Neural progenitor cell (in vitro differentiated cells): ENCODE data around the gene SLC6A11. TPM values are rescaled to one million over a fixed set of nuclear protein-coding genes. Genes with fewer than 3 reads are reported as not detected.

Experiments
- DNase-seq: peaks from one replicate; pipeline ENCODE4 v3.0.0-alpha.2; 2016; ENCODE audit warnings: low spot score
- H2AFZ ChIP-seq: fragments of 200-600 bp; sonication (generic); replicated peaks from 2 replicates; pipeline ENCODE4 v1.6.1; 2016; ENCODE audit warnings: antibody characterized with exemption
- H3F3A ChIP-seq: fragments of 200-600 bp; sonication (generic); 2 replicates; pipeline ENCODE4 v1.6.1; 2016; ENCODE audit warnings: antibody characterized with exemption, low read depth
- H3K27ac ChIP-seq: fragments of 200-600 bp; sonication (generic); 2 replicates; pipeline ENCODE4 v1.5.1; 2016; ENCODE audit warnings: mild to moderate bottlenecking
- H3K27me3 ChIP-seq: fragments of 200-600 bp; sonication (generic); 2 replicates; pipeline ENCODE4 v1.6.1; 2016; ENCODE audit warnings: mild to moderate bottlenecking, moderate library complexity
- H3K36me3 ChIP-seq: fragments of 200-600 bp; sonication (generic); 2 replicates; pipeline ENCODE4 v1.5.1; 2016
- H3K4me1 ChIP-seq: fragments of 200-600 bp; sonication (generic); 2 replicates; pipeline ENCODE4 v1.6.1; 2016; ENCODE audit warnings: mixed run types
- H3K4me2 ChIP-seq: fragments of 200-600 bp; sonication (generic); 2 replicates; pipeline ENCODE4 v1.6.1; 2016
- H3K4me3 ChIP-seq: fragments of 200-600 bp; sonication (generic); 2 replicates; pipeline ENCODE4 v1.5.1; 2016
- H3K79me2 ChIP-seq: fragments of 200-600 bp; sonication (generic); 2 replicates; pipeline ENCODE4 v1.6.1; 2016; ENCODE audit warnings: low read depth
- H3K9ac ChIP-seq: fragments of 200-600 bp; sonication (generic); 2 replicates; pipeline ENCODE4 v1.6.1; 2016
- H3K9me3 ChIP-seq: fragments of 200-600 bp; sonication (generic); 2 replicates; pipeline ENCODE4 v1.5.1; 2016; ENCODE audit warnings: low read depth
- H4K20me1 ChIP-seq: fragments of 200-600 bp; sonication (generic); 2 replicates; pipeline ENCODE4 v1.6.1; 2016; ENCODE audit warnings: low read depth
- H3K27ac Mint-ChIP-seq: 3 replicates; pipeline ENCODE4 v1.8.0; 2021; ENCODE audit warnings: mixed read lengths
- H3K27me3 Mint-ChIP-seq: 2 replicates; pipeline ENCODE4 v1.8.0; 2022; ENCODE audit warnings: low read depth, mild to moderate bottlenecking, inconsistent platforms, moderate library complexity, mixed read lengths; ENCODE audit not compliant: insufficient read depth
- H3K36me3 Mint-ChIP-seq: 3 replicates; pipeline ENCODE4 v1.8.0; 2021; ENCODE audit warnings: mixed read lengths
- H3K4me1 Mint-ChIP-seq: 3 replicates; pipeline ENCODE4 v1.8.0; 2021; ENCODE audit warnings: mixed read lengths
- H3K4me3 Mint-ChIP-seq: 3 replicates; pipeline ENCODE4 v1.8.0; 2021; ENCODE audit warnings: mild to moderate bottlenecking, moderate library complexity, mixed read lengths
- H3K9me3 Mint-ChIP-seq: 3 replicates; pipeline ENCODE4 v1.8.0; 2020; ENCODE audit warnings: mixed read lengths
- EZH2 ChIP-seq: fragments of 200-600 bp; sonication (generic); IDR thresholded peaks from 2 replicates; pipeline ENCODE4 v1.6.1; 2017; ENCODE audit warnings: antibody characterized with exemption, mild to moderate bottlenecking, moderate library complexity
- EZH2phosphoT487 ChIP-seq: fragments of 200-600 bp; sonication (generic); IDR thresholded peaks from 2 replicates; pipeline ENCODE4 v1.6.1; 2017; ENCODE audit warnings: antibody characterized with exemption
- total RNA-seq: library from RNA; depleted of rRNA; stranded (reverse); fragments of >200 nt; gene quantifications from 2 replicates; pipeline ENCODE4 v1.2.3, GENCODE V29; 2015; ENCODE audit warnings: low replicate concordance
- TF ChIP-seq, protein P1 (sequence below): fragments of 200-600 bp; sonication (generic); IDR thresholded peaks from 2 replicates; pipeline ENCODE4 v1.5.1; 2017; ENCODE audit warnings: antibody characterized with exemption, mild to moderate bottlenecking

Gene SLC6A11
- total RNA-seq, 1 donor from 2014 or later, result 0.86 TPM

- no peaks in the 10 kb centered on the region for H3K36me3 ChIP-seq
- H2AFZ ChIP-seq, result no peak overlapping the region
- H3K4me3 Mint-ChIP-seq, result no peak overlapping the region
- H3K4me1 ChIP-seq, result peaks cover 8% of the 10 kb centered on the region
- no peaks in the 10 kb centered on the region for H4K20me1 ChIP-seq
- no peaks in the 10 kb centered on the region for H3K4me1 Mint-ChIP-seq
- peaks cover 10% of the 10 kb centered on the region for H3K27me3 Mint-ChIP-seq
- DNase-seq, result no peak
- H3K27ac ChIP-seq, result no peak overlapping the region
- no peak overlapping the region for H3K4me3 ChIP-seq
- H3K27me3 ChIP-seq, result peaks cover 26% of the 10 kb centered on the region
- H3K4me2 ChIP-seq, result peak overlapping the region; percentile 35
- TF ChIP-seq, protein P1, sequence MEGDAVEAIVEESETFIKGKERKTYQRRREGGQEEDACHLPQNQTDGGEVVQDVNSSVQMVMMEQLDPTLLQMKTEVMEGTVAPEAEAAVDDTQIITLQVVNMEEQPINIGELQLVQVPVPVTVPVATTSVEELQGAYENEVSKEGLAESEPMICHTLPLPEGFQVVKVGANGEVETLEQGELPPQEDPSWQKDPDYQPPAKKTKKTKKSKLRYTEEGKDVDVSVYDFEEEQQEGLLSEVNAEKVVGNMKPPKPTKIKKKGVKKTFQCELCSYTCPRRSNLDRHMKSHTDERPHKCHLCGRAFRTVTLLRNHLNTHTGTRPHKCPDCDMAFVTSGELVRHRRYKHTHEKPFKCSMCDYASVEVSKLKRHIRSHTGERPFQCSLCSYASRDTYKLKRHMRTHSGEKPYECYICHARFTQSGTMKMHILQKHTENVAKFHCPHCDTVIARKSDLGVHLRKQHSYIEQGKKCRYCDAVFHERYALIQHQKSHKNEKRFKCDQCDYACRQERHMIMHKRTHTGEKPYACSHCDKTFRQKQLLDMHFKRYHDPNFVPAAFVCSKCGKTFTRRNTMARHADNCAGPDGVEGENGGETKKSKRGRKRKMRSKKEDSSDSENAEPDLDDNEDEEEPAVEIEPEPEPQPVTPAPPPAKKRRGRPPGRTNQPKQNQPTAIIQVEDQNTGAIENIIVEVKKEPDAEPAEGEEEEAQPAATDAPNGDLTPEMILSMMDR, result no peak
- TF ChIP-seq EZH2 (no peak), EZH2phosphoT487 (no peak)
- no peak overlapping the region for H3K27ac Mint-ChIP-seq
- no peaks in the 10 kb centered on the region for H3K9me3 ChIP-seq
- no peaks in the 10 kb centered on the region for H3K79me2 ChIP-seq
- H3K9me3 Mint-ChIP-seq, result peaks cover 2% of the 10 kb centered on the region
- H3F3A ChIP-seq, result no peaks in the 10 kb centered on the region
- H3K36me3 Mint-ChIP-seq, result no peaks in the 10 kb centered on the region
- H3K9ac ChIP-seq, result no peak overlapping the region
Observed at GRCh38 chr3:10841100-10841499, 25.1 kb downstream of the SLC6A11 start.

- Histone ChIP-seq H3K79me2 (no peaks in the 10 kb centered on the region), H3K4me3 (no peak overlapping the region), H3K4me1 (peaks cover 8% of the 10 kb centered on the region), H3K9ac (no peak overlapping the region), H3K36me3 (no peaks in the 10 kb centered on the region), H3K27me3 (peaks cover 47% of the 10 kb centered on the region), H3F3A (no peaks in the 10 kb centered on the region), H3K9me3 (no peaks in the 10 kb centered on the region), H4K20me1 (no peaks in the 10 kb centered on the region), H3K4me2 (no peak overlapping the region), H3K27ac (no peak overlapping the region), H2AFZ (no peak overlapping the region)
- no peak overlapping the region for H3K4me3 Mint-ChIP-seq
- no peak overlapping the region for H3K27ac Mint-ChIP-seq
- H3K27me3 Mint-ChIP-seq, result peaks cover 13% of the 10 kb centered on the region
- TF ChIP-seq, protein P1, result no peak
- no peak for TF ChIP-seq EZH2
- no peak for TF ChIP-seq EZH2phosphoT487
- no peak for DNase-seq
- no peaks in the 10 kb centered on the region for H3K36me3 Mint-ChIP-seq
- H3K9me3 Mint-ChIP-seq, result peaks cover 2% of the 10 kb centered on the region
- no peaks in the 10 kb centered on the region for H3K4me1 Mint-ChIP-seq
Observed at GRCh38 chr3:10843378-10843777, 27.4 kb downstream of the SLC6A11 start.

DNA sequence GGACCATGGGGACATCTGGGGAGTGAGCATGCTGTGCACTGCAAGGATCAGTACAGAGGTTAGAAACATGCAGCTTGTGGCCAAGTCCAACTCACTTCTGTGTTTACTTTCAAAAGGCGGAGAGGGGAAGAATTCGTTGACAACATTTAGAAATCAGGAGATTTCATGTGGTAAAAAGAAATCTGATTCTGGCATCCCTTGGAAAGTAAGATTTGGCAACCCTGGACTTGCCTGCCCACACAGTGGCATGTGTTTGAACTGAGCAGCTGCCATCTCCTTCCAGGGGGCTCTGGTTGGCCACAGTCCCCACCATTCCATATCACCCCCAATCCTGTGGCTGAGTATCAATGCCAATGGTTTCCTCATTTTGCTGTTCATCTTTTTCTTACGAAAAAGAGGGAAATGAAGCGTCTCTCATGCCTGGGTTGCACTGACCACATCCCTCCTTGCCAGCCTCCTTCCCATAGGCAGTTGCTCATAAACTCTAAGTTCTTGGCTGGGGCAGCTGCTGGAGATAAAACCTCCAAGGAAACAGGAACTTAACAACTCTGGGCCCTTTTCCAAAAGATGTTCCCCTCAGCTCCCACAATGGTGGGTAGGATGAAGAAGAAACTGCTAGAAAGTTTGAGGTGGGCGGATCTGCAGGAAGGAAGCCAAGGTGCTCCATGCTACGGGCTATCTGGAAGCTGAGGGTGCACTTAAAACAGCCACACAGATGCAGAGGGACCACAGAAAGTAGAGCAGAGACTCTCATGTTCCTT, 29.2 kb downstream of the SLC6A11 start:
- Histone ChIP-seq H3K27me3 (peaks cover 51% of the 10 kb centered on the region), H3K4me2 (no peak overlapping the region), H3K4me1 (peaks cover 8% of the 10 kb centered on the region), H3K9ac (no peak overlapping the region), H3K27ac (no peak overlapping the region), H2AFZ (no peak overlapping the region), H4K20me1 (no peaks in the 10 kb centered on the region), H3K9me3 (no peaks in the 10 kb centered on the region), H3K36me3 (no peaks in the 10 kb centered on the region), H3K4me3 (no peak overlapping the region), H3K79me2 (no peaks in the 10 kb centered on the region), H3F3A (no peaks in the 10 kb centered on the region)
- Mint-ChIP-seq H3K27ac (no peak overlapping the region), H3K36me3 (no peaks in the 10 kb centered on the region), H3K4me1 (peaks cover under 1% of the 10 kb centered on the region), H3K27me3 (peaks cover 12% of the 10 kb centered on the region), H3K4me3 (no peak overlapping the region), H3K9me3 (no peaks in the 10 kb centered on the region)
- TF ChIP-seq EZH2phosphoT487, result no peak
- TF ChIP-seq, protein P1, result no peak
- no peak for TF ChIP-seq EZH2
- no peak for DNase-seq
